Measurements from ENCODE around the gene LYPD8. TPM values are rescaled to one million over a fixed set of nuclear protein-coding genes. Genes with fewer than 3 reads are reported as not detected.

The LYPD8 gene
- total RNA-seq, 1 donor from 2014 or later, result not detected

- H3K4me1 Mint-ChIP-seq (ENCODE audit: low read depth), result no peaks in the 10 kb centered on the region
- TF ChIP-seq CTCF (IDR thresholded peaks at IDR 0.05), result no peak
- H3K27me3 Mint-ChIP-seq (ENCODE audit: low read depth), result no peaks in the 10 kb centered on the region
- H3K27ac Mint-ChIP-seq (ENCODE audit: unreplicated experiment), result no peak overlapping the region
- no peaks in the 10 kb centered on the region for H3K36me3 Mint-ChIP-seq (ENCODE audit: low read depth)
- DNase-seq (ENCODE audit: low spot score), result no peak
- no peak overlapping the region for H3K4me3 Mint-ChIP-seq (ENCODE audit: unreplicated experiment)
- H3K9me3 Mint-ChIP-seq (ENCODE audit: low read depth), result peaks cover 27% of the 10 kb centered on the region
Measured at GRCh38 chr1:248758352-248758751, 2.8 kb upstream of the LYPD8 start.

GRCh38 chr1:248757784-248758195 lies 2.2 kb upstream of the LYPD8 start:
- H3K4me1 Mint-ChIP-seq (ENCODE audit: low read depth), result no peaks in the 10 kb centered on the region
- H3K27ac Mint-ChIP-seq (ENCODE audit: unreplicated experiment), result no peak overlapping the region
- H3K4me3 Mint-ChIP-seq (ENCODE audit: unreplicated experiment), result no peak overlapping the region
- peaks cover 23% of the 10 kb centered on the region for H3K9me3 Mint-ChIP-seq (ENCODE audit: low read depth)
- no peak for TF ChIP-seq CTCF (IDR thresholded peaks at IDR 0.05)
- DNase-seq (ENCODE audit: low spot score), result no peak
- no peaks in the 10 kb centered on the region for H3K36me3 Mint-ChIP-seq (ENCODE audit: low read depth)
- H3K27me3 Mint-ChIP-seq (ENCODE audit: low read depth), result no peaks in the 10 kb centered on the region

GRCh38 chr1:248756636-248757035 lies 1.1 kb upstream of the LYPD8 start:
- no peak for DNase-seq (ENCODE audit: low spot score)
- H3K4me1 Mint-ChIP-seq (ENCODE audit: low read depth), result no peaks in the 10 kb centered on the region
- H3K4me3 Mint-ChIP-seq (ENCODE audit: unreplicated experiment), result no peak overlapping the region
- no peak overlapping the region for H3K27ac Mint-ChIP-seq (ENCODE audit: unreplicated experiment)
- no peaks in the 10 kb centered on the region for H3K27me3 Mint-ChIP-seq (ENCODE audit: low read depth)
- no peaks in the 10 kb centered on the region for H3K36me3 Mint-ChIP-seq (ENCODE audit: low read depth)
- no peak for TF ChIP-seq CTCF (IDR thresholded peaks at IDR 0.05)
- peaks cover 22% of the 10 kb centered on the region for H3K9me3 Mint-ChIP-seq (ENCODE audit: low read depth)

- no peak for DNase-seq (ENCODE audit: low spot score)
- Mint-ChIP-seq H3K4me1 (ENCODE audit: low read depth) (no peaks in the 10 kb centered on the region), H3K9me3 (ENCODE audit: low read depth) (peaks cover 17% of the 10 kb centered on the region), H3K27ac (ENCODE audit: unreplicated experiment) (no peak overlapping the region), H3K36me3 (ENCODE audit: low read depth) (no peaks in the 10 kb centered on the region), H3K27me3 (ENCODE audit: low read depth) (no peaks in the 10 kb centered on the region), H3K4me3 (ENCODE audit: unreplicated experiment) (no peak overlapping the region)
- no peak for TF ChIP-seq CTCF (IDR thresholded peaks at IDR 0.05)
Measured at GRCh38 chr1:248756151-248756550, 592 bp upstream of the LYPD8 start.

GRCh38 chr1:248753708-248754280 lies 1.8 kb downstream of the LYPD8 start:
- H3K27me3 Mint-ChIP-seq (ENCODE audit: low read depth), result no peaks in the 10 kb centered on the region
- DNase-seq (ENCODE audit: low spot score), result no peak
- H3K9me3 Mint-ChIP-seq (ENCODE audit: low read depth), result peaks cover 7% of the 10 kb centered on the region
- no peak overlapping the region for H3K27ac Mint-ChIP-seq (ENCODE audit: unreplicated experiment)
- no peaks in the 10 kb centered on the region for H3K36me3 Mint-ChIP-seq (ENCODE audit: low read depth)
- H3K4me3 Mint-ChIP-seq (ENCODE audit: unreplicated experiment), result no peak overlapping the region
- H3K4me1 Mint-ChIP-seq (ENCODE audit: low read depth), result no peaks in the 10 kb centered on the region
- TF ChIP-seq CTCF (IDR thresholded peaks at IDR 0.05), result no peak
